ENCODE data around the gene LRRTM4.
"Not testable (repeated sequence)": the region's sequence is repeated elsewhere in the genome, so short reads cannot be mapped to it uniquely, and the experiment has no call there.

The LRRTM4 gene

GRCh38 chr2:77193858-77194448 lies 328.2 kb downstream of the LRRTM4 start:
- DNase-seq (ENCODE audit: low read depth) = no peak
- H3K4me3 ChIP-seq (ENCODE audit: low read depth, low read length) = no peak overlapping the region
- no peak for TF ChIP-seq CTCF (IDR thresholded peaks at IDR 0.05; ENCODE audit: insufficient read depth, low read depth, low read length, missing control alignments)

GRCh38 chr2:77192811-77193289 lies 329.3 kb downstream of the LRRTM4 start:
- DNase-seq (ENCODE audit: low read depth) = no peak
- H3K4me3 ChIP-seq (ENCODE audit: low read depth, low read length) = no peak overlapping the region
- TF ChIP-seq CTCF (IDR thresholded peaks at IDR 0.05; ENCODE audit: insufficient read depth, low read depth, low read length, missing control alignments) = no peak

- no peak for DNase-seq (ENCODE audit: low read depth)
- TF ChIP-seq CTCF (IDR thresholded peaks at IDR 0.05; ENCODE audit: insufficient read depth, low read depth, low read length, missing control alignments) = no peak
- H3K4me3 ChIP-seq (ENCODE audit: low read depth, low read length) = no peak overlapping the region
Measured at GRCh38 chr2:77191665-77192064, 330.5 kb downstream of the LRRTM4 start.

GRCh38 chr2:77190721-77191346 lies 331.3 kb downstream of the LRRTM4 start:
- DNase-seq (ENCODE audit: low read depth) = no peak
- no peak for TF ChIP-seq CTCF (IDR thresholded peaks at IDR 0.05; ENCODE audit: insufficient read depth, low read depth, low read length, missing control alignments)
- H3K4me3 ChIP-seq (ENCODE audit: low read depth, low read length) = no peak overlapping the region

GRCh38 chr2:77185052-77185451 lies 337.1 kb downstream of the LRRTM4 start:
- no peak for DNase-seq (ENCODE audit: low read depth)
- TF ChIP-seq CTCF (IDR thresholded peaks at IDR 0.05; ENCODE audit: insufficient read depth, low read depth, low read length, missing control alignments) = no peak
- no peak overlapping the region for H3K4me3 ChIP-seq (ENCODE audit: low read depth, low read length)

GRCh38 chr2:77179297-77179696 lies 342.9 kb downstream of the LRRTM4 start:
- DNase-seq (ENCODE audit: low read depth) = no peak
- no peak overlapping the region for H3K4me3 ChIP-seq (ENCODE audit: low read depth, low read length)
- TF ChIP-seq CTCF (IDR thresholded peaks at IDR 0.05; ENCODE audit: insufficient read depth, low read depth, low read length, missing control alignments) = no peak

GRCh38 chr2:77175266-77175780 lies 346.9 kb downstream of the LRRTM4 start:
- DNase-seq (ENCODE audit: low read depth) = not testable (repeated sequence)

More at GRCh38 chr2:77175266-77175780, 346.9 kb downstream of the LRRTM4 start:
- H3K4me3 ChIP-seq (ENCODE audit: low read depth, low read length) = not testable (repeated sequence)
